GF-D8 (cell line): ENCODE results near the gene METTL22.

Experiments used
- DNase-seq: peaks from one replicate; lab custom pipeline; 2025; lab: John Stamatoyannopoulos, UW

Gene METTL22

GRCh38 chr16:8668113-8668512 lies 46.6 kb downstream of the METTL22 start:
- DNase-seq = no peak

GRCh38 chr16:8669481-8669880 lies 48.0 kb downstream of the METTL22 start:
- DNase-seq = no peak

GRCh38 chr16:8670014-8670560 lies 48.6 kb downstream of the METTL22 start:
- no peak for DNase-seq

- no peak for DNase-seq
Measured at GRCh38 chr16:8673611-8674412, 52.3 kb downstream of the METTL22 start.

- DNase-seq = no peak
Measured at GRCh38 chr16:8674413-8675022, 53.0 kb downstream of the METTL22 start, which contains the start of gene ABAT. Gene ABAT, plus strand, starts transcription at chr16:8674617. Its CDS starts 61,123 bp downstream, at chr16:8735740.

- DNase-seq = no peak
Measured at GRCh38 chr16:8675183-8676159, 54.0 kb downstream of the METTL22 start.

- no peak for DNase-seq
Measured at GRCh38 chr16:8676160-8676547, 54.7 kb downstream of the METTL22 start.

- DNase-seq = no peak
Measured at GRCh38 chr16:8676737-8677375, 55.4 kb downstream of the METTL22 start.

- no peak for DNase-seq
Measured at GRCh38 chr16:8677481-8677880, 56.0 kb downstream of the METTL22 start.

- DNase-seq = no peak
Measured at GRCh38 chr16:8678068-8678927, 56.8 kb downstream of the METTL22 start.

GRCh38 chr16:8679151-8679550 lies 57.7 kb downstream of the METTL22 start:
- no peak for DNase-seq

- DNase-seq = no peak
Measured at GRCh38 chr16:8682551-8683259, 61.2 kb downstream of the METTL22 start.

- no peak for DNase-seq
Measured at GRCh38 chr16:8683640-8684039, 62.1 kb downstream of the METTL22 start.

GRCh38 chr16:8685617-8686016 lies 64.1 kb downstream of the METTL22 start:
- no peak for DNase-seq

GRCh38 chr16:8686031-8686621 lies 64.6 kb downstream of the METTL22 start:
- DNase-seq = no peak

- no peak for DNase-seq
Measured at GRCh38 chr16:8686879-8687278, 65.4 kb downstream of the METTL22 start.

GRCh38 chr16:8689686-8690085 lies 68.2 kb downstream of the METTL22 start:
- no peak for DNase-seq

- no peak for DNase-seq
Measured at GRCh38 chr16:8691728-8692127, 70.2 kb downstream of the METTL22 start.
